Measurements from ENCODE around the gene NAIF1.

NAIF1 gene

DNA sequence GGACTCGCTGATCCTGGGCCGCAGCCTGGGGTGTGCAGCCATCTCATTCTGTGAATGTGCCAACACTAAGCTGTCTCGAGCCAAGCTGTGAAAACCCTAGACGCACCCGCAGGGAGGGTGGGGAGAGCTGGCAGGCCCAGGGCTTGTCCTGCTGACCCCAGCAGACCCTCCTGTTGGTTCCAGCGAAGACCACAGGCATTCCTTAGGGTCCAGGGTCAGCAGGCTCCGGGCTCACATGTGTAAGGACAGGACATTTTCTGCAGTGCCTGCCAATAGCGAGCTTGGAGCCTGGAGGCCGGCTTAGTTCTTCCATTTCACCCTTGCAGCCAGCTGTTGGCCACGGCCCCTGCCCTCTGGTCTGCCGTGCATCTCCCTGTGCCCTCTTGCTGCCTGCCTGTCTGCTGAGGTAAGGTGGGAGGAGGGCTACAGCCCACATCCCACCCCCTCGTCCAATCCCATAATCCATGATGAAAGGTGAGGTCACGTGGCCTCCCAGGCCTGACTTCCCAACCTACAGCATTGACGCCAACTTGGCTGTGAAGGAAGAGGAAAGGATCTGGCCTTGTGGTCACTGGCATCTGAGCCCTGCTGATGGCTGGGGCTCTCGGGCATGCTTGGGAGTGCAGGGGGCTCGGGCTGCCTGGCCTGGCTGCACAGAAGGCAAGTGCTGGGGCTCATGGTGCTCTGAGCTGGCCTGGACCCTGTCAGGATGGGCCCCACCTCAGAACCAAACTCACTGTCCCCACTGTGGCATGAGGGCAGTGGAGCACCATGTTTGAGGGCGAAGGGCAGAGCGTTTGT, 40.5 kb upstream of the NAIF1 start:
- Histone ChIP-seq H3K9ac (ENCODE audit: low read length) (no peak overlapping the region), H3K36me3 (ENCODE audit: control insufficient read depth, insufficient read depth, low read length) (peaks cover 59% of the 10 kb centered on the region), H3K4me3 (ENCODE audit: low read depth, low read length) (no peak overlapping the region), H3K4me1 (ENCODE audit: control insufficient read depth, insufficient read depth, low read length) (no peaks in the 10 kb centered on the region), H3K9me3 (ENCODE audit: control insufficient read depth, insufficient read depth, low read depth, low read length) (no peaks in the 10 kb centered on the region), H3K27me3 (ENCODE audit: control insufficient read depth, insufficient read depth, low read length) (no peaks in the 10 kb centered on the region), H3K27ac (ENCODE audit: low read depth, low read length) (no peak overlapping the region)

DNA sequence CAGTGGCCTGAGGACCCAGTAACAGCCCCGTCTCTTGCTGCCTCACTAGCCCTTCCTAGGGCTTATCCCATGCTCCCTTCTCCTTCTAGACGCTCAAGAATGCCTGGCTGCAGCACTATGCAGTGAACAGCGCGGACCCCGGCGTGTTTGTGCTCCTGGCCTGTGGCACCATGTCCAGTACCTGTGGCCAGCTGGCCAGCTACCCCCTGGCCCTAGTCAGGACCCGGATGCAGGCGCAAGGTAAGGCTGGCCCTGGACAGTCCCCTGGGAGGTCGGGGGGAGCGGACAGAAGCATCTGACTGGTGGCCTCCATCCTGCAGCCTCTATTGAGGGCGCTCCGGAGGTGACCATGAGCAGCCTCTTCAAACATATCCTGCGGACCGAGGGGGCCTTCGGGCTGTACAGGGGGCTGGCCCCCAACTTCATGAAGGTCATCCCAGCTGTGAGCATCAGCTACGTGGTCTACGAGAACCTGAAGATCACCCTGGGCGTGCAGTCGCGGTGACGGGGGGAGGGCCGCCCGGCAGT, 39.9 kb upstream of the NAIF1 start:
- no peak overlapping the region for H3K4me3 ChIP-seq (ENCODE audit: low read depth, low read length)
- no peak overlapping the region for H3K9ac ChIP-seq (ENCODE audit: low read length)
- H3K27ac ChIP-seq (ENCODE audit: low read depth, low read length) = no peak overlapping the region
- no peaks in the 10 kb centered on the region for H3K27me3 ChIP-seq (ENCODE audit: control insufficient read depth, insufficient read depth, low read length)
- H3K4me1 ChIP-seq (ENCODE audit: control insufficient read depth, insufficient read depth, low read length) = peaks cover under 1% of the 10 kb centered on the region; the same call in 1 of the 2 replicates
- H3K9me3 ChIP-seq (ENCODE audit: control insufficient read depth, insufficient read depth, low read depth, low read length) = no peaks in the 10 kb centered on the region
- peaks cover 66% of the 10 kb centered on the region for H3K36me3 ChIP-seq (ENCODE audit: control insufficient read depth, insufficient read depth, low read length)

DNA sequence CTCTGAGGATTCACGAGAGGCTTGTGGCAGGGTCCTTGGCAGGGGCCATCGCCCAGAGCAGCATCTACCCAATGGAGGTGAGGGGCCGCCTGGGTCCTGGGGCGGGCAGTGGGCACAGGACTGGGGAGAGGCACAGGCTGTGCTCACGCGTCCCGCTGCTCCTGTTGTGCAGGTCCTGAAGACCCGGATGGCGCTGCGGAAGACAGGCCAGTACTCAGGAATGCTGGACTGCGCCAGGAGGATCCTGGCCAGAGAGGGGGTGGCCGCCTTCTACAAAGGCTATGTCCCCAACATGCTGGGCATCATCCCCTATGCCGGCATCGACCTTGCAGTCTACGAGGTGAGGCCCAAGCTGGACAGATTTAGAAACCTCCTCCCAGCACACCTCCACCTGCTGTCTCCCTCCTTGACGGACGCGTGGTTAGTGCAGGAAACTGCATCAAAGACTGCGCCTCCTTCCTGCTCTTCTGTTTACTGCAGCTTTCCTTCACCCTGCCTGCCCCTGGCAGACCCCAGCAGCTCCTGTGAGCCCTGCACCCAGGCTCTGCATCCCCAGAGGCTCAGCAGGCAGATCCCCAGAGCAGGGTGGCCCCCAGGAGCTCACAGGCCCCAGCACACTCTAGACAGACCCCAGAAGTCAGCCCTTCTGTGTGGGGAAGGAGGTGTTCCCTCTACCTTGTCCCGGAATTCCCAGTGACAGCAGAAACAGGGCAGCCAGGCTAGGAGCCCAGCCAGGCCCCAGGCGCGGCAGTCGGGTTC, 39.2 kb upstream of the NAIF1 start:
- Histone ChIP-seq H3K27ac (ENCODE audit: low read depth, low read length) (no peak overlapping the region), H3K4me3 (ENCODE audit: low read depth, low read length) (no peak overlapping the region), H3K27me3 (ENCODE audit: control insufficient read depth, insufficient read depth, low read length) (no peaks in the 10 kb centered on the region), H3K36me3 (ENCODE audit: control insufficient read depth, insufficient read depth, low read length) (peaks cover 68% of the 10 kb centered on the region), H3K4me1 (ENCODE audit: control insufficient read depth, insufficient read depth, low read length) (peaks cover 4% of the 10 kb centered on the region), H3K9me3 (ENCODE audit: control insufficient read depth, insufficient read depth, low read depth, low read length) (no peaks in the 10 kb centered on the region), H3K9ac (ENCODE audit: low read length) (no peak overlapping the region)

DNA sequence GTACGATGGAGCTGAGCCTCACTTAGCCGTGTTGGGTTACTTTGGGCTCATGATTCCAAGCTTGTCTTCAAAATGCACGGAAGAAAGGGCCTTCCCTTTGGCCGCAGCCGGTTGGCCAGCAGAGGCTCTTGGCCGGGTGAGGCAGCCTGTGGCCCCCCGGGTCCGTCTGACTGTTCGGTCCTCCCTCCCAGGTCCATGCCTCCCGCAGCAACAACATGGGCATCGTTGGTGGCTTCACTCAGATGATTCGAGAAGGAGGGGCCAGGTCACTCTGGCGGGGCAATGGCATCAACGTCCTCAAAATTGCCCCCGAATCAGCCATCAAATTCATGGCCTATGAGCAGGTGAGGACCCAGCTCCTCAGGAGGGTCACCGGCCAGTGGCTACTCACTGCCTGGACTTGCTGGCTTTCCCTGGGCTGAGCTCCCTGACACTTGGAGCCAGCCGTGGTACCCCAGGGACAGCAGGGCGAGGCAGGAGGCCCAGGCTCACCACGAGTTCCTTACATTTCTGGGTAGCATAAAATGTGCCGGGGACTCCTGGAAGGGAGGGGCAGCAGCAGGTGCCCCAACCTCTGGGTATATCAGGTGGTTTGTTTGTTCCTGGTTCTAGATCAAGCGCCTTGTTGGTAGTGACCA, 38.5 kb upstream of the NAIF1 start:
- peaks cover 9% of the 10 kb centered on the region for H3K4me1 ChIP-seq (ENCODE audit: control insufficient read depth, insufficient read depth, low read length)
- H3K9me3 ChIP-seq (ENCODE audit: control insufficient read depth, insufficient read depth, low read depth, low read length) = no peaks in the 10 kb centered on the region
- no peaks in the 10 kb centered on the region for H3K27me3 ChIP-seq (ENCODE audit: control insufficient read depth, insufficient read depth, low read length)
- no peak overlapping the region for H3K9ac ChIP-seq (ENCODE audit: low read length)
- peaks cover 75% of the 10 kb centered on the region for H3K36me3 ChIP-seq (ENCODE audit: control insufficient read depth, insufficient read depth, low read length)
- no peak overlapping the region for H3K4me3 ChIP-seq (ENCODE audit: low read depth, low read length)
- H3K27ac ChIP-seq (ENCODE audit: low read depth, low read length) = no peak overlapping the region

DNA sequence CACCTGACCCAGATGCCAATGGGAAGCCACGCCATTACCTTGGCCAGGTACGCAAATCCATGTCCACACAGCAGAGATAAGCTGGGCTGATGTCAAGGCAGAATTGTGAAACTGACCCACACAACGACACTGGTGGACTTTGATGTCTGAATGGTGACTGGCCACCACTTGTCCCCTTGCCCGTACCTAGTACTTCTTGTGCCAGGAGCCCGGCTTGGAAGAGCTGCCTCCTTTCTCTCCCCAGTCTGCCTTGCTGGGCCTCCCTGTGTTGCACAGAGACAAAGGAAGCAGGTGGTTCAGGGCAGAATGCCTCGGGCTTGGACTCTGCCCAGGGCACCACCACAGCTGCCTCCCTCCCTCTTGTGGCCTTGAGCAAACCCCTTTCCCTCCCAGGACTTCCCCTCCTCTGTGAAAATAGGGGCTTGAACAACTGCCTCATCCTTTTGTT, 37.1 kb upstream of the NAIF1 start:
- no peaks in the 10 kb centered on the region for H3K27me3 ChIP-seq (ENCODE audit: control insufficient read depth, insufficient read depth, low read length)
- no peak overlapping the region for H3K4me3 ChIP-seq (ENCODE audit: low read depth, low read length)
- H3K4me1 ChIP-seq (ENCODE audit: control insufficient read depth, insufficient read depth, low read length) = peaks cover 24% of the 10 kb centered on the region
- peaks cover 76% of the 10 kb centered on the region for H3K36me3 ChIP-seq (ENCODE audit: control insufficient read depth, insufficient read depth, low read length)
- no peak overlapping the region for H3K9ac ChIP-seq (ENCODE audit: low read length)
- H3K9me3 ChIP-seq (ENCODE audit: control insufficient read depth, insufficient read depth, low read depth, low read length) = no peaks in the 10 kb centered on the region
- no peak overlapping the region for H3K27ac ChIP-seq (ENCODE audit: low read depth, low read length)

DNA sequence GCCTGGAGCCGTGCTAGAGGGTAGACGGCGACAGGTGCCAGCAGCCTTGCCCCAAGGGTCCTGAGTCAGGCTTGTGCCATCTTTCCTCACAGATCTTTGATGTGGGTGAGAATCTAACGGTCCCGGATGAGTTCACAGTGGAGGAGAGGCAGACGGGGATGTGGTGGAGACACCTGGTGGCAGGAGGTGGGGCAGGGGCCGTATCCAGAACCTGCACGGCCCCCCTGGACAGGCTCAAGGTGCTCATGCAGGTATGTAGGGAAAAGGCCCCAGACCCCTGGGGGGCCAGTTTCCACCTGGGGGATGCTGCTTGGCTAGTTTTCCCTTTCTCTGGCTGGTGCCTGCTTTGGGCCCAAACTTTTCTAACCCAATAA, 36.5 kb upstream of the NAIF1 start:
- no peak overlapping the region for H3K27ac ChIP-seq (ENCODE audit: low read depth, low read length)
- H3K36me3 ChIP-seq (ENCODE audit: control insufficient read depth, insufficient read depth, low read length) = peaks cover 76% of the 10 kb centered on the region
- no peak overlapping the region for H3K9ac ChIP-seq (ENCODE audit: low read length)
- H3K4me1 ChIP-seq (ENCODE audit: control insufficient read depth, insufficient read depth, low read length) = peaks cover 28% of the 10 kb centered on the region
- no peaks in the 10 kb centered on the region for H3K27me3 ChIP-seq (ENCODE audit: control insufficient read depth, insufficient read depth, low read length)
- H3K4me3 ChIP-seq (ENCODE audit: low read depth, low read length) = no peak overlapping the region
- no peaks in the 10 kb centered on the region for H3K9me3 ChIP-seq (ENCODE audit: control insufficient read depth, insufficient read depth, low read depth, low read length)

DNA sequence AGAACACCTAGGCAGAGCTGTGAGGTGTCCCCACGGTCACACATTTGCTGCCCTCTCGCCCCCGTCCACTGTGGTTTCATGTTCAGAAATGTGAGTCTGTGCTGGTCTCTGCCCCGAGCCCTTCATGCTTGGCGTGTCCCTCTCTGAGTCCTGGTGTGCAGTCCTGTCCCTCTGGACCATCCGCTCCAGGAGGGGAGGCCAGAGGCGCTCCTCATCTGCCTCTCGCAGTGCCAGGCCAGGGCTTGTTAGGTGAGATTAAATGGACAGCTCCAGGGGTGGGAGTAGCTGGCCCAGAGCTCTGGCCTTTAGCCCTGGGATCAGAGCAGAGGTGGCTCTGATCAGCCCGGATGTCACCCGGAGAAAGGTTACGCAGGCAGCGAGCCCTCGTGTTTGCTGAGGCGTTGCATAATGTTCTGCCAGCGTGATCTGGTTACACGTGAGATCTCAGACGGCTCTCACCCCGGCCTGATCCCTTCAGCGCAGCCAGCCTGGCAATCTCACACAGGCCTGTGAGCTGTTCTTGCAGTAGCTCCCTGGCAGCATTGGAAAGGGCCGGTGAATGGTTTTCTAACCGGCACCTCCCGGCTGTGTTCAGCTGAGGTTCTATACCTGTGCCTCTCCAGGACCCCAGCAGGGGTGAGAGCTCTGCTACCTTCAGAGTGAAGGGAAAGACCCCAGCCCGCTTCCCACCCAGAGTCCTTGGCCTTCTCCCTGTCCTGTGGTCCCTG, 35.9 kb upstream of the NAIF1 start:
- no peak overlapping the region for H3K4me3 ChIP-seq (ENCODE audit: low read depth, low read length)
- peaks cover 29% of the 10 kb centered on the region for H3K4me1 ChIP-seq (ENCODE audit: control insufficient read depth, insufficient read depth, low read length)
- no peak overlapping the region for H3K9ac ChIP-seq (ENCODE audit: low read length)
- no peaks in the 10 kb centered on the region for H3K27me3 ChIP-seq (ENCODE audit: control insufficient read depth, insufficient read depth, low read length)
- no peak overlapping the region for H3K27ac ChIP-seq (ENCODE audit: low read depth, low read length)
- no peaks in the 10 kb centered on the region for H3K9me3 ChIP-seq (ENCODE audit: control insufficient read depth, insufficient read depth, low read depth, low read length)
- H3K36me3 ChIP-seq (ENCODE audit: control insufficient read depth, insufficient read depth, low read length) = peaks cover 70% of the 10 kb centered on the region

DNA sequence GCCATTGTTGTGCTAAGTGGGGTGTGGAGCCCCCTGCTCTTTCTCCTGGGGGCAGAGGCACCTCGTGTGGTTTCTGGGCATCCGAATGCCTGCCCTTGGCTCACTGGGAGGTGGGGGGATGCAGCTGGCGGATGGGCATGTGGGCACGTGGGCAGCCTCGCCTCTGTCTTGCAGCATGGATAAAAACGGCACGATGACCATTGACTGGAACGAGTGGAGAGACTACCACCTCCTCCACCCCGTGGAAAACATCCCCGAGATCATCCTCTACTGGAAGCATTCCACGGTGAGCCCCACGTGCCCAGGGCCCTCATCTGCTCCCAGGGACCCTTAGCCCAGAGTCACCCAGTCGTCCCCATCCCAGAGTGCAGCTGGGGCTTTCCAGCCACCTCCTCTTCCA, 35.1 kb upstream of the NAIF1 start:
- Histone ChIP-seq H3K36me3 (ENCODE audit: control insufficient read depth, insufficient read depth, low read length) (peaks cover 62% of the 10 kb centered on the region), H3K4me1 (ENCODE audit: control insufficient read depth, insufficient read depth, low read length) (peaks cover 37% of the 10 kb centered on the region), H3K4me3 (ENCODE audit: low read depth, low read length) (no peak overlapping the region), H3K9me3 (ENCODE audit: control insufficient read depth, insufficient read depth, low read depth, low read length) (no peaks in the 10 kb centered on the region), H3K27me3 (ENCODE audit: control insufficient read depth, insufficient read depth, low read length) (no peaks in the 10 kb centered on the region), H3K9ac (ENCODE audit: low read length) (no peak overlapping the region), H3K27ac (ENCODE audit: low read depth, low read length) (no peak overlapping the region)

DNA sequence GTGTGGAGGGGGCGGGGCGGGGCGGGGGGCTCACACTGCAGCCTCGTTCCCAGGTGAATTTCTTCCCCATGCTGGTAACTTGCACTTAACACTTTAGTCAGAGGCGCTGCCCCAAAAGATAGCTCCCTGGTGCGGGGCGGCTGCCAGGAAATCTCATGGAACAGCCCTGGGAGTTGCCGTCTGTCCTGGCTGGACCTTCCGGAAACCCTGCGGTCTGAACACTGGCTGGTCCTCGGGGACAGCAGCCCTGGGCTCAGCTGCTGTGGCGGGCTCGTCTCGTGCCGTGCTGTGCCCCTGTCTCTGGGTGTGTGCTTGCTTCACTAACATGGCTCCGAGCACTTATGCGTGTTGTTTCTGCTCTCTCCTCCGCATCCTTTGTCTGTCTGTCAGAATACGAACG, 34.6 kb upstream of the NAIF1 start:
- Histone ChIP-seq H3K36me3 (ENCODE audit: control insufficient read depth, insufficient read depth, low read length) (peaks cover 57% of the 10 kb centered on the region), H3K27ac (ENCODE audit: low read depth, low read length) (no peak overlapping the region), H3K4me1 (ENCODE audit: control insufficient read depth, insufficient read depth, low read length) (peaks cover 42% of the 10 kb centered on the region), H3K27me3 (ENCODE audit: control insufficient read depth, insufficient read depth, low read length) (no peaks in the 10 kb centered on the region), H3K9me3 (ENCODE audit: control insufficient read depth, insufficient read depth, low read depth, low read length) (no peaks in the 10 kb centered on the region), H3K4me3 (ENCODE audit: low read depth, low read length) (no peak overlapping the region), H3K9ac (ENCODE audit: low read length) (no peak overlapping the region)

DNA sequence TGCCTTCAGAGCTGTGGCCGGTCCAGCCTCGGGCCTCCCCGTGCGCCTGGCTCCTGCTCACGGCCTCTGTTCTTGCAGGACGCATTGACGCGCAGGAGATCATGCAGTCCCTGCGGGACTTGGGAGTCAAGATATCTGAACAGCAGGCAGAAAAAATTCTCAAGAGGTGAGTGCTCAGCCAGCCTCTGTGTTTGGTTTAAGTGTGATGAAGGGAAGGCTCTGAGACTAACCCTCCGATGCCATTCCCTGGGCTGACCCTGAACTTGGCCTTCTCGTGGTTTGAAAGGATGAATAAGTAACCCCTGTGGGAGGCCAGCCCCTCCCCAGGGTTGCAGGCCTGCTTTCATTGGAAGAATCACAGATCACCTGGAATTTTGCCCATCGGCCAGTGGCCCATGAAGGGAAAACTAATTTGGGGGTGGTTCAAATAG, 34.1 kb upstream of the NAIF1 start:
- Histone ChIP-seq H3K4me3 (ENCODE audit: low read depth, low read length) (no peak overlapping the region), H3K36me3 (ENCODE audit: control insufficient read depth, insufficient read depth, low read length) (peaks cover 52% of the 10 kb centered on the region), H3K27ac (ENCODE audit: low read depth, low read length) (no peak overlapping the region), H3K9ac (ENCODE audit: low read length) (no peak overlapping the region), H3K9me3 (ENCODE audit: control insufficient read depth, insufficient read depth, low read depth, low read length) (no peaks in the 10 kb centered on the region), H3K4me1 (ENCODE audit: control insufficient read depth, insufficient read depth, low read length) (peaks cover 42% of the 10 kb centered on the region), H3K27me3 (ENCODE audit: control insufficient read depth, insufficient read depth, low read length) (no peaks in the 10 kb centered on the region)
